ENCODE measurements around the gene SLAMF9. TPM values are rescaled to one million over a fixed set of nuclear protein-coding genes. Genes with fewer than 3 reads are reported as not detected.

Gene SLAMF9
- total RNA-seq, 1 experiment from 2014 or later: not detected

GRCh38 chr1:159935305-159935704, 18.7 kb downstream of the SLAMF9 start:
- no peaks in the 10 kb centered on the region for H3K27me3 ChIP-seq (replicated peaks; ENCODE audit: insufficient read depth, low read depth, low read length, poor library complexity)
- ChIA-PET POLR2A (ENCODE audit: low non-redundant PET) (interaction anchor here (0.6 kb wide), 1 partner anchor 100 kb away, joined by 3 read pairs; no protein-coding TSS in a partner anchor), CTCF (interaction anchor here (1.3 kb wide), 1 partner anchor 73 kb away, joined by 5 read pairs; no protein-coding TSS in a partner anchor)
- H3K4me3 ChIP-seq (ENCODE audit: low read depth, low read length, poor library complexity, severe bottlenecking): no peak overlapping the region
- intact Hi-C loops (cut with micrococcal nuclease; ENCODE audit: unreplicated experiment): loop anchor here (5.0 kb wide), 1 partner anchor 142 kb away; no protein-coding TSS in a partner anchor
- H3K4me1 ChIP-seq (ENCODE audit: insufficient read depth, low read length, poor library complexity, severe bottlenecking): peaks cover 11% of the 10 kb centered on the region
- H3K27ac ChIP-seq (ENCODE audit: low read depth, low read length, poor library complexity, severe bottlenecking): no peak overlapping the region
- BruUV-seq (replicated peaks): no TSS peak
- H3K9me3 ChIP-seq (ENCODE audit: low read depth, low read length, poor library complexity, severe bottlenecking): no peaks in the 10 kb centered on the region
- no peaks in the 10 kb centered on the region for H3K36me3 ChIP-seq (ENCODE audit: insufficient read depth, low read length, poor library complexity, severe bottlenecking)
- TF ChIP-seq EZH2 (IDR thresholded peaks at IDR 0.05; ENCODE audit: borderline replicate concordance, low read depth, low read length, poor library complexity, severe bottlenecking): no peak
- TF ChIP-seq CTCF (conservative IDR thresholded peaks at IDR 0.05; ENCODE audit: low read depth, low read length): no peak
- DNase-seq (ENCODE audit: low spot score): no peak

- intact Hi-C loops (cut with micrococcal nuclease; ENCODE audit: unreplicated experiment): loop anchor here (5.0 kb wide), 1 partner anchor 143 kb away; no protein-coding TSS in a partner anchor
Measured at GRCh38 chr1:159934136-159935039, 19.6 kb downstream of the SLAMF9 start.

GRCh38 chr1:159933347-159933746, 20.7 kb downstream of the SLAMF9 start:
- no peaks in the 10 kb centered on the region for H3K9me3 ChIP-seq (ENCODE audit: low read depth, low read length, poor library complexity, severe bottlenecking)
- no peak for TF ChIP-seq EZH2 (IDR thresholded peaks at IDR 0.05; ENCODE audit: borderline replicate concordance, low read depth, low read length, poor library complexity, severe bottlenecking)
- TF ChIP-seq CTCF (conservative IDR thresholded peaks at IDR 0.05; ENCODE audit: low read depth, low read length): no peak
- no TSS peak for BruUV-seq (replicated peaks)
- no peak for DNase-seq (ENCODE audit: low spot score)
- H3K36me3 ChIP-seq (ENCODE audit: insufficient read depth, low read length, poor library complexity, severe bottlenecking): no peaks in the 10 kb centered on the region
- H3K27ac ChIP-seq (ENCODE audit: low read depth, low read length, poor library complexity, severe bottlenecking): no peak overlapping the region
- H3K4me1 ChIP-seq (ENCODE audit: insufficient read depth, low read length, poor library complexity, severe bottlenecking): peaks cover 11% of the 10 kb centered on the region
- ChIA-PET POLR2A (ENCODE audit: low non-redundant PET) (no interaction called here), CTCF (interaction anchor here (1.5 kb wide), 1 partner anchor 74 kb away, joined by 5 read pairs; no protein-coding TSS in a partner anchor)
- H3K27me3 ChIP-seq (replicated peaks; ENCODE audit: insufficient read depth, low read depth, low read length, poor library complexity): no peaks in the 10 kb centered on the region
- intact Hi-C loops (cut with micrococcal nuclease; ENCODE audit: unreplicated experiment): no loop called here
- H3K4me3 ChIP-seq (ENCODE audit: low read depth, low read length, poor library complexity, severe bottlenecking): no peak overlapping the region

More at GRCh38 chr1:159934136-159935039, 19.6 kb downstream of the SLAMF9 start:
- Histone ChIP-seq H3K4me1 (ENCODE audit: insufficient read depth, low read length, poor library complexity, severe bottlenecking) (peaks cover 11% of the 10 kb centered on the region), H3K27ac (ENCODE audit: low read depth, low read length, poor library complexity, severe bottlenecking) (no peak overlapping the region), H3K27me3 (replicated peaks; ENCODE audit: insufficient read depth, low read depth, low read length, poor library complexity) (no peaks in the 10 kb centered on the region), H3K36me3 (ENCODE audit: insufficient read depth, low read length, poor library complexity, severe bottlenecking) (no peaks in the 10 kb centered on the region), H3K4me3 (ENCODE audit: low read depth, low read length, poor library complexity, severe bottlenecking) (no peak overlapping the region), H3K9me3 (ENCODE audit: low read depth, low read length, poor library complexity, severe bottlenecking) (no peaks in the 10 kb centered on the region)
- TF ChIP-seq CTCF (conservative IDR thresholded peaks at IDR 0.05; ENCODE audit: low read depth, low read length) (no peak), EZH2 (IDR thresholded peaks at IDR 0.05; ENCODE audit: borderline replicate concordance, low read depth, low read length, poor library complexity, severe bottlenecking) (no peak)
- CTCF ChIA-PET: no interaction called here
- no peak for DNase-seq (ENCODE audit: low spot score)
- POLR2A ChIA-PET (ENCODE audit: low non-redundant PET): interaction anchor here (0.6 kb wide), 1 partner anchor 101 kb away, joined by 3 read pairs; no protein-coding TSS in a partner anchor
- BruUV-seq (replicated peaks): no TSS peak
